ENCODE results near the gene STMN3. TPM values are rescaled to one million over a fixed set of nuclear protein-coding genes. Genes with fewer than 3 reads are reported as not detected.

STMN3 gene
- total and polyA plus RNA-seq, 2 experiments from 2014 or later = 18.6 to 37.6 TPM

DNA sequence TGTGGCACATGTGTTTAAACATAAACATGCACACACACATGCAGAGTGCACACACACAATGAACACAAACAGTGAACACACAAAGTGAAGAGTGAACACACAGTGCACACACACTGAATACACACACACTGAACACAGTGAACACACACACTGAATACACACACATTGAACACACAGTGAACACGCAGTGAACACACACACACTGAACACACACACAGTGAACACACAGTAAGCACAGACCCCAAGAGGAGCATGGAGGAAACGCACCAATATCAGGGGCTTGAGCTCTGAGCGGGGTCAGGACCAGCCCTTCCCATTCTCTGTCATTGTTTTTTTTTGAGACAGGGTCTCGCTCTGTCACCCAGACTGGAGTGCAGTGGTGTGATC is 62.1 kb downstream of the STMN3 start:
- no peak overlapping the region for H3K4me3 ChIP-seq
- H3K27ac ChIP-seq = no peak overlapping the region
- peaks cover 6% of the 10 kb centered on the region; the same call in 1 of the 2 replicates for H3K36me3 ChIP-seq (ENCODE audit: low read depth)
- no peaks in the 10 kb centered on the region for H3K9me3 ChIP-seq (ENCODE audit: low read depth)
- H3K9ac ChIP-seq = no peak overlapping the region
- TF ChIP-seq EZH2phosphoT487 (IDR thresholded peaks at IDR 0.05; ENCODE audit: insufficient read depth, low read depth) (no peak), EZH2 (IDR thresholded peaks at IDR 0.05; ENCODE audit: insufficient read depth, poor library complexity, severe bottlenecking) (no peak)
- 98 to 100% methylated on average over 4 of the region's 4 CpGs for WGBS, 2 experiments (ENCODE audit: low coverage in 1 of 2, low lambda C conversion rate in 2 of 2, missing lambda C conversion rate in 2 of 2)
- H3K79me2 ChIP-seq (ENCODE audit: insufficient read depth) = no peaks in the 10 kb centered on the region
- peaks cover 10% of the 10 kb centered on the region; the same call in 1 of the 2 replicates for H3F3A ChIP-seq (ENCODE audit: insufficient read depth)
- no peaks in the 10 kb centered on the region for H3K9me2 ChIP-seq (ENCODE audit: insufficient read depth)
- no peak overlapping the region for H2AFZ ChIP-seq
- no peak for DNase-seq
- H3K4me2 ChIP-seq (ENCODE audit: unreplicated experiment) = no peak overlapping the region
- H3K27me3 ChIP-seq (replicated peaks; ENCODE audit: insufficient read depth) = no peaks in the 10 kb centered on the region
- in situ Hi-C loops (cut with MboI) = no loop called here
- no peaks in the 10 kb centered on the region for H4K20me1 ChIP-seq (ENCODE audit: insufficient read depth)
- H3K4me1 ChIP-seq (ENCODE audit: insufficient read depth) = peaks cover 12% of the 10 kb centered on the region

DNA sequence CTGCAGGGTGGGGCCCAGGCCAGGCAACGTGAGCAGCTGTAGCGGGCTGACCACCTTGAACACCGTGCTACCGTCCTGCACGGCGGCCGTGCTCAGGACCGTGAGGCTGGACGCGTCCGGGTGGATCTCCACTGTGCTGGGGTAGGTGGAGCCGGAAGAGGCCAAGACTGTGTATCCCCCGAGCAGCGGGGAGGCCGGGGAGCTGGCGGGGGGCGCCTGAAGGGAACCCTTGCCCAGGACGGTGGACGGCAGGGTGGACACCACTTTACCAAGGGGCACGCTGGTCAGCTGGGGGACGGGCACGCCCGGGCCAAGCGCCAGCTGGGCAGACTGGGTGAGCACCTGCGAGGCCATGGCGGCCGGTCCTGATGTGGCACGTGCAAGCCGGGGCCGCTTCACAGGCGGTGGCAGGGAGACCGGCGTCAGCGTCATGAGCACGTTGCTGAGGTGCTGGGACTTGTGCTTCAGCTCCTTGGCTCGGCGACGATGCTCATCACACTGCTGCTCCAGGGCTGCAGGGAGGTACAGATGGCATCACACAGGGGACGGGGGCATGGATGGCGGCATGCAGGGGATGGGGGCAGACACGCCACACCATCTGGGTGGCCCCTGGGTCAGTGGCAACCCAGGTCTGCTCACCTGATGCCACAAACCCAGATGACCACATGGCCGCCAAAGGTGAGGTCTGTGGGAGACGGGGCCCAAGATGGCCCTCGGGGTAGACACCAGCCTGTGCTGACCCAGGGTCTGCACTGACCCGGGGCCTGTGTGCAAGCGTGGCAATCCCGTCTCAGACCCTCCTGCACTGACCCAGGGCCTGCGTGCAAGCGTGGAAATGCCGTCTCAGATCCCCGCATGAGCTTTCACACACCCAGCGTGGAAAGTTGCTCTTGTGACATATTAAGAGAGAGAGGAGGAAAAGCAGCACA is 62.7 kb downstream of the STMN3 start:
- H3K36me3 ChIP-seq (ENCODE audit: low read depth) = peaks cover 6% of the 10 kb centered on the region; the same call in 1 of the 2 replicates
- no peak overlapping the region for H2AFZ ChIP-seq
- no peak overlapping the region for H3K27ac ChIP-seq
- WGBS, 2 experiments (ENCODE audit: low coverage in 1 of 2, low lambda C conversion rate in 2 of 2, missing lambda C conversion rate in 2 of 2) = 92 to 93% methylated on average over 41 to 52 of the region's 52 CpGs
- H3K27me3 ChIP-seq (replicated peaks; ENCODE audit: insufficient read depth) = no peaks in the 10 kb centered on the region
- no peak overlapping the region for H3K4me2 ChIP-seq (ENCODE audit: unreplicated experiment)
- H3K9me2 ChIP-seq (ENCODE audit: insufficient read depth) = no peaks in the 10 kb centered on the region
- no peak overlapping the region for H3K9ac ChIP-seq
- no peaks in the 10 kb centered on the region for H4K20me1 ChIP-seq (ENCODE audit: insufficient read depth)
- no peaks in the 10 kb centered on the region for H3K79me2 ChIP-seq (ENCODE audit: insufficient read depth)
- TF ChIP-seq EZH2 (IDR thresholded peaks at IDR 0.05; ENCODE audit: insufficient read depth, poor library complexity, severe bottlenecking) (no peak), EZH2phosphoT487 (IDR thresholded peaks at IDR 0.05; ENCODE audit: insufficient read depth, low read depth) (no peak)
- no peaks in the 10 kb centered on the region for H3K9me3 ChIP-seq (ENCODE audit: low read depth)
- peaks cover 9% of the 10 kb centered on the region; the same call in 1 of the 2 replicates for H3F3A ChIP-seq (ENCODE audit: insufficient read depth)
- in situ Hi-C loops (cut with MboI) = no loop called here
- no peak for DNase-seq
- H3K4me3 ChIP-seq = no peak overlapping the region
- peaks cover 12% of the 10 kb centered on the region for H3K4me1 ChIP-seq (ENCODE audit: insufficient read depth)

Small RNA genes lying within 50 kb of the gene (small RNA-seq; reads per million reads assigned to genes)
- gene TNFRSF6B (ENCODE audit: low read depth, low replicate concordance) = not detected

Other genes with a start within 250 kb of the STMN3 start
- gene KCNQ2, start 180.8 kb downstream of the STMN3 start, total RNA-seq (2014; rRNA removed; shearing (Covaris generic)) = not detected in 2 replicates
- gene KCNQ2, start 180.8 kb downstream of the STMN3 start, polyA plus RNA-seq (2016; fragmentation: Nextera tagmentation; extraction: Ambion mirVana) = 0.38 TPM in 1 of 2 replicates, not detected in the other
- gene EEF1A2, start 154.3 kb downstream of the STMN3 start, total RNA-seq (2014; rRNA removed; shearing (Covaris generic)) = 0.43 TPM in 1 of 2 replicates, not detected in the other
- not detected in 2 replicates for gene EEF1A2, start 154.3 kb downstream of the STMN3 start, polyA plus RNA-seq (2016; fragmentation: Nextera tagmentation; extraction: Ambion mirVana)
- 132 and 236 TPM in 2 replicates for gene PPDPF, start 132.7 kb downstream of the STMN3 start, total RNA-seq (2014; rRNA removed; shearing (Covaris generic))
- gene PPDPF, start 132.7 kb downstream of the STMN3 start, polyA plus RNA-seq (2016; fragmentation: Nextera tagmentation; extraction: Ambion mirVana) = 170 and 171 TPM in 2 replicates
- 0.13 TPM in 1 of 2 replicates, not detected in the other for gene PTK6, start 116.0 kb downstream of the STMN3 start, total RNA-seq (2014; rRNA removed; shearing (Covaris generic))
- gene PTK6, start 116.0 kb downstream of the STMN3 start, polyA plus RNA-seq (2016; fragmentation: Nextera tagmentation; extraction: Ambion mirVana) = 0.06 TPM in 1 of 2 replicates, not detected in the other
- gene SRMS, start 105.7 kb downstream of the STMN3 start, total RNA-seq (2014; rRNA removed; shearing (Covaris generic)) = not detected in 2 replicates
- not detected in 2 replicates for gene SRMS, start 105.7 kb downstream of the STMN3 start, polyA plus RNA-seq (2016; fragmentation: Nextera tagmentation; extraction: Ambion mirVana)
- 0.65 TPM in 1 of 2 replicates, not detected in the other for gene FNDC11, start 99.3 kb downstream of the STMN3 start, total RNA-seq (2014; rRNA removed; shearing (Covaris generic))
- 0.15 and 0.37 TPM in 2 replicates for gene FNDC11, start 99.3 kb downstream of the STMN3 start, polyA plus RNA-seq (2016; fragmentation: Nextera tagmentation; extraction: Ambion mirVana)
- 17.5 and 25.2 TPM in 2 replicates for gene HELZ2, start 79.2 kb downstream of the STMN3 start, total RNA-seq (2014; rRNA removed; shearing (Covaris generic))
- gene HELZ2, start 79.2 kb downstream of the STMN3 start, polyA plus RNA-seq (2016; fragmentation: Nextera tagmentation; extraction: Ambion mirVana) = 3.0 and 3.7 TPM in 2 replicates
- 13.6 and 15.4 TPM in 2 replicates for gene GMEB2, start 26.3 kb downstream of the STMN3 start, total RNA-seq (2014; rRNA removed; shearing (Covaris generic))
- 7.7 and 7.8 TPM in 2 replicates for gene GMEB2, start 26.3 kb downstream of the STMN3 start, polyA plus RNA-seq (2016; fragmentation: Nextera tagmentation; extraction: Ambion mirVana)
- gene RTEL1, start 4.9 kb upstream of the STMN3 start, total RNA-seq (2014; rRNA removed; shearing (Covaris generic)) = 15.6 and 30.7 TPM in 2 replicates
- 8.5 and 8.6 TPM in 2 replicates for gene RTEL1, start 4.9 kb upstream of the STMN3 start, polyA plus RNA-seq (2016; fragmentation: Nextera tagmentation; extraction: Ambion mirVana)
- gene TNFRSF6B, start 43.2 kb upstream of the STMN3 start, total RNA-seq (2014; rRNA removed; shearing (Covaris generic)) = 36.9 and 39.9 TPM in 2 replicates
- gene TNFRSF6B, start 43.2 kb upstream of the STMN3 start, polyA plus RNA-seq (2016; fragmentation: Nextera tagmentation; extraction: Ambion mirVana) = 17.4 and 17.5 TPM in 2 replicates
- 61.4 and 65.9 TPM in 2 replicates for gene ARFRP1, start 54.6 kb upstream of the STMN3 start, total RNA-seq (2014; rRNA removed; shearing (Covaris generic))
- 57.6 and 60.8 TPM in 2 replicates for gene ARFRP1, start 54.6 kb upstream of the STMN3 start, polyA plus RNA-seq (2016; fragmentation: Nextera tagmentation; extraction: Ambion mirVana)
- gene ZGPAT, start 54.6 kb upstream of the STMN3 start, total RNA-seq (2014; rRNA removed; shearing (Covaris generic)) = 26.2 and 28.5 TPM in 2 replicates
- 19.9 and 22.7 TPM in 2 replicates for gene ZGPAT, start 54.6 kb upstream of the STMN3 start, polyA plus RNA-seq (2016; fragmentation: Nextera tagmentation; extraction: Ambion mirVana)
- 14.1 and 32.0 TPM in 2 replicates for gene LIME1, start 83.2 kb upstream of the STMN3 start, total RNA-seq (2014; rRNA removed; shearing (Covaris generic))
- gene LIME1, start 83.2 kb upstream of the STMN3 start, polyA plus RNA-seq (2016; fragmentation: Nextera tagmentation; extraction: Ambion mirVana) = 2.4 and 3.7 TPM in 2 replicates
- 63.9 and 64.9 TPM in 2 replicates for gene SLC2A4RG, start 86.4 kb upstream of the STMN3 start, total RNA-seq (2014; rRNA removed; shearing (Covaris generic))
- gene SLC2A4RG, start 86.4 kb upstream of the STMN3 start, polyA plus RNA-seq (2016; fragmentation: Nextera tagmentation; extraction: Ambion mirVana) = 21.3 and 22.7 TPM in 2 replicates
- 1.9 and 3.9 TPM in 2 replicates for gene ZBTB46, start 177.8 kb upstream of the STMN3 start, total RNA-seq (2014; rRNA removed; shearing (Covaris generic))
- gene ZBTB46, start 177.8 kb upstream of the STMN3 start, polyA plus RNA-seq (2016; fragmentation: Nextera tagmentation; extraction: Ambion mirVana) = 0.33 and 0.38 TPM in 2 replicates
- gene ABHD16B, start 208.1 kb upstream of the STMN3 start, total RNA-seq (2014; rRNA removed; shearing (Covaris generic)) = not detected in 2 replicates
- not detected in 2 replicates for gene ABHD16B, start 208.1 kb upstream of the STMN3 start, polyA plus RNA-seq (2016; fragmentation: Nextera tagmentation; extraction: Ambion mirVana)
- 198 and 214 TPM in 2 replicates for gene TPD52L2, start 211.8 kb upstream of the STMN3 start, total RNA-seq (2014; rRNA removed; shearing (Covaris generic))
- 220 and 227 TPM in 2 replicates for gene TPD52L2, start 211.8 kb upstream of the STMN3 start, polyA plus RNA-seq (2016; fragmentation: Nextera tagmentation; extraction: Ambion mirVana)
- gene DNAJC5, start 241.7 kb upstream of the STMN3 start, total RNA-seq (2014; rRNA removed; shearing (Covaris generic)) = 68.0 and 70.9 TPM in 2 replicates
- 22.4 and 24.9 TPM in 2 replicates for gene DNAJC5, start 241.7 kb upstream of the STMN3 start, polyA plus RNA-seq (2016; fragmentation: Nextera tagmentation; extraction: Ambion mirVana)

Measured in GM23248 (cell line).